Kidney (tissue), 14 donors: Measurements from ENCODE around the gene TMEM185B. TPM values are rescaled to one million over a fixed set of nuclear protein-coding genes. Genes with fewer than 3 reads are reported as not detected.
A peak's percentile ranks its signal among the peaks of the same experiment; 100 is the strongest.

Experiments used
- DNase-seq, 5 donors: peaks; one replicate each; pipeline ENCODE4 v3.0.0-alpha.2; 2013 to 2020
- FAIRE-seq: peaks from 2 replicates; lab custom pipeline; 2012; peaks lifted over from hg19 to GRCh38; lab: Jason Lieb, UNC
- H3K27ac ChIP-seq, 2 donors: one replicate each; pipeline ENCODE4 v1.7.0; 2013; ENCODE audit warnings: low read depth in 2 of 2, low read length in 2 of 2, inconsistent platforms in 1 of 2
- H3K27me3 ChIP-seq: one replicate; pipeline ENCODE4 v1.7.1; 2013; ENCODE audit warnings: low read length, inconsistent platforms; ENCODE audit not compliant: control insufficient read depth, insufficient read depth
- H3K36me3 ChIP-seq, 3 donors: one replicate each; pipeline versions ENCODE4 v1.7.0 to v1.7.1; 2013; ENCODE audit warnings: low read length in 3 of 3, control low read depth in 1 of 3, inconsistent platforms in 1 of 3; ENCODE audit not compliant: insufficient read depth in 3 of 3, control insufficient read depth in 2 of 3
- H3K4me1 ChIP-seq, 3 donors: one replicate each; pipeline versions ENCODE4 v1.7.0 to v1.7.1; 2013; ENCODE audit warnings: low read length in 3 of 3, inconsistent platforms in 1 of 3, low read depth in 1 of 3; ENCODE audit not compliant: control insufficient read depth in 2 of 3, insufficient read depth in 2 of 3
- H3K4me3 ChIP-seq, 3 donors: one replicate each; pipeline versions ENCODE4 v1.7.0 to v1.8.1; 2013; ENCODE audit warnings: low read length in 3 of 3, control low read depth in 1 of 3, inconsistent platforms in 1 of 3
- H3K9ac ChIP-seq, 3 donors: one replicate each; pipeline versions ENCODE4 v1.7.0 to v1.7.1; 2013; ENCODE audit warnings: low read length in 3 of 3, control low read depth in 1 of 3, inconsistent platforms in 1 of 3
- H3K9me3 ChIP-seq, 3 donors: one replicate each; pipeline versions ENCODE4 v1.7.0 to v1.7.1; 2013; ENCODE audit warnings: low read length in 3 of 3, control low read depth in 1 of 3, inconsistent platforms in 1 of 3; ENCODE audit not compliant: control insufficient read depth in 2 of 3, insufficient read depth in 1 of 3
- CTCF ChIP-seq: IDR thresholded peaks from 3 replicates; pipeline ENCODE4 v1.5.1; 2012; ENCODE audit warnings: mild to moderate bottlenecking, moderate library complexity, borderline replicate concordance; ENCODE audit not compliant: insufficient read depth; ENCODE audit errors: extremely low read depth
- intact Hi-C: fragments of 100-400 bp; cut with DNase I; formaldehyde crosslinking; loops from one replicate; pipeline ENCODE4 v1.11.1; 2022
- polyA plus RNA-seq: library from polyadenylated mRNA; stranded (reverse); fragments of 350-450 nt; fragmentation: Illumina TruSeq; extraction: RNeasy Lipid Tissue Mini Kit (QIAGEN cat#74804); gene quantifications from one replicate; pipeline ENCODE4 v1.2.3, GENCODE V29; 2014; ENCODE audit warnings: low read depth, low replicate concordance; ENCODE audit not compliant: insufficient read depth
- total RNA-seq: library from RNA; stranded (reverse); fragmentation: NEBNext Ultra II Directional; extraction: Animal tissue kit (Norgen Biotek cat#: 25700); gene quantifications from one replicate; pipeline ENCODE4 v1.2.1, GENCODE V29; 2021
- donor health status: control.
- donor health status: control.
- donor health status: control.
- donor health status: control.
- donor health status: control.
- donor health status: DM: yes; HTN: yes; CAD: no.
- donor health status: Normal renal cell carcinoma (clear cell type).

TMEM185B gene
- total and polyA plus RNA-seq, 2 donors from 2014 or later, result 8.0 to 28.1 TPM

GRCh38 chr2:120221616-120222015 is 1.6 kb downstream of the TMEM185B start:
- Histone ChIP-seq H3K27ac (no peak overlapping the region), H3K4me1 (peaks cover 0 to 18% (median 10%) of the 10 kb centered on the region in 3 donors), H3K27me3 (no peaks in the 10 kb centered on the region), H3K4me3 (peak overlapping the region in 1 of 3 donors; percentile 77), H3K9me3 (no peaks in the 10 kb centered on the region), H3K36me3 (no peaks in the 10 kb centered on the region), H3K9ac (no peak overlapping the region)
- intact Hi-C loops, result no loop called here
- peak in 1 of 5 donors; percentile 15 for DNase-seq
- no peak for TF ChIP-seq CTCF
- FAIRE-seq, result no peak

GRCh38 chr2:120220756-120221155 is 2.4 kb downstream of the TMEM185B start:
- H3K4me3 ChIP-seq, result no peak overlapping the region
- intact Hi-C loops, result no loop called here
- H3K4me1 ChIP-seq, result peaks cover 0 to 18% (median 10%) of the 10 kb centered on the region in 3 donors
- DNase-seq (no peak), FAIRE-seq (no peak)
- H3K9ac ChIP-seq, result no peak overlapping the region
- H3K9me3 ChIP-seq, result no peaks in the 10 kb centered on the region
- no peak for TF ChIP-seq CTCF
- H3K36me3 ChIP-seq, result no peaks in the 10 kb centered on the region
- H3K27me3 ChIP-seq, result no peaks in the 10 kb centered on the region
- no peak overlapping the region for H3K27ac ChIP-seq

- Histone ChIP-seq H3K9me3 (no peaks in the 10 kb centered on the region), H3K27ac (no peak overlapping the region), H3K27me3 (no peaks in the 10 kb centered on the region), H3K4me3 (no peak overlapping the region), H3K36me3 (no peaks in the 10 kb centered on the region), H3K4me1 (peaks cover 0 to 18% (median 10%) of the 10 kb centered on the region in 3 donors), H3K9ac (no peak overlapping the region)
- intact Hi-C loops, result no loop called here
- TF ChIP-seq CTCF, result no peak
- FAIRE-seq, result no peak
- peak in 1 of 5 donors; percentile 14 for DNase-seq
Measured at GRCh38 chr2:120219766-120220165, 3.4 kb downstream of the TMEM185B start.

- no peak for FAIRE-seq
- no peak overlapping the region for H3K27ac ChIP-seq
- DNase-seq, result peak in 1 of 5 donors; percentile 23
- H3K4me1 ChIP-seq, result peaks cover 0 to 18% (median 10%) of the 10 kb centered on the region in 3 donors
- H3K36me3 ChIP-seq, result no peaks in the 10 kb centered on the region
- H3K27me3 ChIP-seq, result no peaks in the 10 kb centered on the region
- no peak for TF ChIP-seq CTCF
- no peak overlapping the region for H3K4me3 ChIP-seq
- H3K9ac ChIP-seq, result no peak overlapping the region
- no peaks in the 10 kb centered on the region for H3K9me3 ChIP-seq
- intact Hi-C loops, result no loop called here
Measured at GRCh38 chr2:120219291-120219690, 3.9 kb downstream of the TMEM185B start.
